Measurements from ENCODE around the gene RTBDN. TPM values are rescaled to one million over a fixed set of nuclear protein-coding genes. Genes with fewer than 3 reads are reported as not detected.

RTBDN gene
- total and polyA plus RNA-seq, 2 of the 8 experiments (the other 6 are each of a cell fraction or from before 2014, with no cell fraction given): 4.0 to 4.8 TPM

DNA sequence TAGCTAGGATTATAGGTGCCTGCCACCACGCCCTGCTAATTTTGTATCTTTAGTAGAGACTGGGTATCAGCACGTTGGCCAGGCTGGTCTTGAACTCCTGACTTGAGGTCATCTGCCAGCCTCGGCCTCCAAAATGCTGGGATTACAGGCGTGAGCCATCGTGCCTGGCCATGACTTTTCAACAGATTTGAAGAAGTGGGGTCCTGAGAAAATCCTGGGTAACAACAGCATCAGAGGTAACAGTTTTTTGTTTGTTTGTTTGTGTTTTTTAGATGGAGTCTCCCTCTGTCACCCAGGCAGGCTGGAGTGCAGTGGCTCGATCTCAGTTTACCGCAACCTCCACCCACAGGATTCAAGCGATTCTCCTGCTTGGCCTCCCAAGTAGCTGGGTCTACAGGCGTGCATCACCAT lies 39.4 kb downstream of the RTBDN start (continued):
- TF ChIP-seq MAFK (IDR thresholded peaks at IDR 0.05; ENCODE audit: low read depth, low read length): no peak

All from H1 (cell line).